RKO (cell line): Measurements from ENCODE around the gene SETD7.
A peak's percentile ranks its signal among the peaks of the same experiment; 100 is the strongest.

Experiments used
- DNase-seq: peaks from one replicate; pipeline ENCODE4 v3.0.0-alpha.2; 2016; ENCODE audit warnings: low spot score

Gene SETD7

GRCh38 chr4:139556071-139556723 lies at the start of gene SETD7:
Gene SETD7, minus strand, starts transcription at chr4:139556219. Its CDS starts 82 bp downstream, at chr4:139556137.
- DNase-seq: peak; percentile 83

- no peak for DNase-seq
Observed at GRCh38 chr4:139605516-139605915, 49.5 kb upstream of the SETD7 start.

GRCh38 chr4:139603576-139604410 lies 47.8 kb upstream of the SETD7 start:
- peak; percentile 65 for DNase-seq

- DNase-seq: no peak
Observed at GRCh38 chr4:139602776-139603360, 46.8 kb upstream of the SETD7 start.

GRCh38 chr4:139600662-139601061 lies 44.6 kb upstream of the SETD7 start:
- DNase-seq: no peak

GRCh38 chr4:139599594-139600374 lies 43.8 kb upstream of the SETD7 start:
- DNase-seq: peak; percentile 87

GRCh38 chr4:139599076-139599475 lies 43.1 kb upstream of the SETD7 start:
- DNase-seq: peak; percentile 16

- DNase-seq: no peak
Observed at GRCh38 chr4:139596684-139597279, 40.8 kb upstream of the SETD7 start.

- DNase-seq: no peak
Observed at GRCh38 chr4:139596034-139596683, 40.1 kb upstream of the SETD7 start.

GRCh38 chr4:139594591-139595185 lies 38.7 kb upstream of the SETD7 start:
- DNase-seq: no peak

- no peak for DNase-seq
Observed at GRCh38 chr4:139593091-139593564, 37.1 kb upstream of the SETD7 start.

GRCh38 chr4:139589336-139590018 lies 33.5 kb upstream of the SETD7 start:
- DNase-seq: no peak

GRCh38 chr4:139587446-139587845 lies 31.4 kb upstream of the SETD7 start:
- DNase-seq: no peak

- DNase-seq: no peak
Observed at GRCh38 chr4:139585473-139585872, 29.5 kb upstream of the SETD7 start.

- peak; percentile 8 for DNase-seq
Observed at GRCh38 chr4:139584784-139585183, 28.8 kb upstream of the SETD7 start.

GRCh38 chr4:139584013-139584412 lies 28.0 kb upstream of the SETD7 start:
- DNase-seq: no peak

GRCh38 chr4:139582044-139582443 lies 26.0 kb upstream of the SETD7 start:
- DNase-seq: peak; percentile 29

- DNase-seq: no peak
Observed at GRCh38 chr4:139581096-139581495, 25.1 kb upstream of the SETD7 start.

GRCh38 chr4:139576219-139576618 lies 20.2 kb upstream of the SETD7 start:
- no peak for DNase-seq

- no peak for DNase-seq
Observed at GRCh38 chr4:139575072-139575471, 19.1 kb upstream of the SETD7 start.
